Erythroblast (primary cell): ENCODE data around the gene GCHFR.

Source experiments
- GATA1 ChIP-seq: IDR thresholded peaks from 2 replicates; pipeline ENCODE4 v1.6.1; 2011; ENCODE audit warnings: low read depth, mild to moderate bottlenecking, control low read depth, low read length, moderate library complexity
- POLR2A ChIP-seq: IDR thresholded peaks from 2 replicates; pipeline ENCODE4 v1.6.1; 2011; ENCODE audit warnings: mild to moderate bottlenecking, low read length

DNA sequence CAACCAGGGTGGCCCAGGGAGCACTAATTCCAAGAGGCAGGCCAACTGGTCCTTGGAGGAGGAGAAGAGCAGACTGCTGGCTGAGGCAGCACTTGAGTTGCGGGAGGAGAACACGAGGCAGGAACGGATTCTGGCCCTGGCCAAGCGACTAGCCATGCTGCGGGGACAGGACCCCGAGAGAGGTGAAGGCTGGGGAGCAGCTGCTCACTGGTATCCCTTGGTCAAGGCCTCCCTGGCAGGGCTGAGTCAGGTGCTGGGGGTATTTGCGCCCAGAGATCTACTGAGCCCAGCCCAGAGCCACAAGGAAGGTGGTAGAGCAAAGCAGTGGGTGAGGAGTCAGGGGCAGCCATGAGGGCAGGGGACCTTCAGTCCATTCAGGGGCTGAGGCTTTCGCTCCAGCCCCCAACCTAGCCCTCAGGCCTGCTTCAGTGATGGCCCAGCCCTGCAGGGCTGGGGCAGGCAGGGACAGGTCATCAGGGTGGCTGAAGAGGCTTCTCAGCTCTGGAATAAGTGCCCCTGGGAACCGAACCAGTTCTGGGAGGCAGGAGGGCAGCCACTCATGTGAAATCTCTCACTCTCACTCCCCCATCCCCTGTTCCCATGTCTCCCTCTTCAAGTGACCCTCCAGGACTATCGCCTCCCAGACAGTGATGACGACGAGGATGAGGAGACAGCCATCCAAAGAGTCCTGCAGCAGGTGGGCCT is 49.0 kb downstream of the GCHFR start:
- no peak for TF ChIP-seq POLR2A
- no peak for TF ChIP-seq GATA1
